ENCODE data around the gene PCARE.
"Not testable (repeated sequence)": the region's sequence is repeated elsewhere in the genome, so short reads cannot be mapped to it uniquely, and the experiment has no call there.

PCARE gene

GRCh38 chr2:29096969-29097368, 22.6 kb upstream of the PCARE start:
- no peak for DNase-seq (ENCODE audit: low read depth)

DNA sequence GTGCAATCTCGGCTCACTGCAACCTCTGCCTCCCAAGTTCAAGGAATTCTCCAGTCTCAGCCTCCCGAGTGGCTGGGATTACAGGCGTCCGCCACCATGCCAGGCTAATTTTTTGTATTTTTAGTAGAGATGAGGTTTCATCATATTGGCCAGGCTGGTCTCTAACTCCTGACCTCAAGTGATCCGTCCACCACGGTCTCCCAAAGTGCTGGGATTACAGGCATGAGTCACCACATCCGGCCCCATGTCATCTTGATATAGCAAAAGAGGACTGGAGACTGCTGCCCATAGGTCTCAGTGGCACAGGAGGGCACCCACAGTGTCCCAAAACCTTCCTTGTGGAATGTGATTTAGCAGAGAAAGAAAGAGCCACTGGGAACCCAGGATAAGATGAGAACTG, 16.0 kb upstream of the PCARE start:
- not testable (repeated sequence) for DNase-seq (ENCODE audit: low read depth)

GRCh38 chr2:29084554-29084953, 10.2 kb upstream of the PCARE start:
- DNase-seq (ENCODE audit: low read depth) = no peak

GRCh38 chr2:29082804-29083495, 8.6 kb upstream of the PCARE start:
- no peak for DNase-seq (ENCODE audit: low read depth)

- DNase-seq (ENCODE audit: low read depth) = no peak
These were observed 6.8 kb upstream of the PCARE start for GRCh38 chr2:29080886-29081743.

DNA sequence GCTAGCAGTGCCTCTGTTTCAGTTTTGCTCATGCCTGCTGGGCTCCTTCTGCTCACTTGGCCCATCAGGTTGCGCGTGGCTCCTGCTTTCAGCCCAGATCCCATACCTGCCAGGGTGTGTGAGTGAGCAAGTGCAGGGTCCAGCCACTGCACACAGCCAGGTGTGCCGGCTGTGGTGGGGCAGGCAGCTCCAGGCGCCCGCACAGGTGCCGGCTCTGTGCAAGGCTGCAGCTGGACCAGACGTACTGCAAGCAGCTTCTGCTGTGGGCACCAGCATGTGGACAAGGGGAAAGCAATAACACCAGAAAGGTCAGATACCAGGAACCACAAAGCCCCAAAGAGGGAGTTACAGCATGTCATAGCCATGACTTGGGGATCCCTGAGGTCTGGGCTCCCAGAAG, 5.6 kb upstream of the PCARE start:
- no peak for DNase-seq (ENCODE audit: low read depth)

DNA sequence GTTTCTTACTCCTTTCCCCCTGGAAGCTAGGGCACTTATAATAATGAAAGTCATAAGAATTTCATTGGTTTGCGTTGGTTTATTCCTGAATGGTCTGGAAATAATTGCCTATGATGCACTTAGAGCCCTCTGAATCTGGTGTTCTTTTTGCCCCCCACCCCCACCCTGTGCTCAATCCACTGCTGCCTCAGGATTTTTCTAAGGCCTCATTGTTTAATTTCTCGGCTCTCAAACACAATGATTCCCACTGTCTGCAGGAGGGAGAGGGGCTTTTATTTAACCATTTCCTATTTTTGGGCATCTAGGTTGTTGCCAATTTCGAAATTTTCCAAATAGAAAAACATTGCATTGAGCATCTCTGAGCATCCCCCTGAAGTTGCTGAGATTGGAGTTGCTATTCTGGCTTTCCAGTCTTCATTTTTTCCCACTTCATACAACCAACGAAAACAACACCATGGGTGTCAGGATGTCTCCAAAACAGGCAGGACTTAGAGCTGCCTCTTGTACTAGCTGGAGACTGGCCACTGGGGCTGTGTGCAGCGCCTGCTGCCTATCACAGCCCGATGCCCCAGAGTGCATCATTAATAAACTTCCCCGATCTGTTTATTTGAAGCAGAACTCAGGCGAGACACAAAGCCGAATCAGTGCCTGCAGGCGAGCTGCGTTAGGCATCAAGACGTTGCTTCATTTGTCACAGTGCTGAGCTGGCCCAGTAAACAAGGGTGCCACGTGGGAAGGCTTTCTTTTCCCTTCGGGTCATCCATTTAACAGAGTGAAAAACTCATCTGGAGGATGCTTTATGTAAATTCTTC, 1.8 kb upstream of the PCARE start:
- DNase-seq (ENCODE audit: low read depth) = no peak

DNA sequence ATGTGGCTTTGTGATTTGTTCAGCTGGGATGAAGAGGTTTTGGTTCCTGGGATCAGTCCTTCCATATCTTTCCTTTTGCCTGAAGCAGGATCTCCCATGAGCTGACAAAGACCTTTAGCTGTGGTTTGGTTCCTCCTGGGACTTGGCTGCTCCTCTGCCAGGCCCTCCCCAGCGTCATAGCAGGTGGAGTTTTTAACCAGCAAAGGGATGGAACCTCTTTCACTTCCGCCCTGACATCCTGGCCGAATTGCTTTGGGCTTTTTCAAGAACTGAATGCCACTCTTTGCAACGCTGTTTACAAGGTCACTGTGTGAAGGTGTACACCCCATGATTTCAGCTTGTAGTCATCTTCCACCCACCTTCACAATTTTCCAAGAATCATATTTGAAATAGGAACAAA, 390 bp downstream of the PCARE start:
- no peak for DNase-seq (ENCODE audit: low read depth)

DNA sequence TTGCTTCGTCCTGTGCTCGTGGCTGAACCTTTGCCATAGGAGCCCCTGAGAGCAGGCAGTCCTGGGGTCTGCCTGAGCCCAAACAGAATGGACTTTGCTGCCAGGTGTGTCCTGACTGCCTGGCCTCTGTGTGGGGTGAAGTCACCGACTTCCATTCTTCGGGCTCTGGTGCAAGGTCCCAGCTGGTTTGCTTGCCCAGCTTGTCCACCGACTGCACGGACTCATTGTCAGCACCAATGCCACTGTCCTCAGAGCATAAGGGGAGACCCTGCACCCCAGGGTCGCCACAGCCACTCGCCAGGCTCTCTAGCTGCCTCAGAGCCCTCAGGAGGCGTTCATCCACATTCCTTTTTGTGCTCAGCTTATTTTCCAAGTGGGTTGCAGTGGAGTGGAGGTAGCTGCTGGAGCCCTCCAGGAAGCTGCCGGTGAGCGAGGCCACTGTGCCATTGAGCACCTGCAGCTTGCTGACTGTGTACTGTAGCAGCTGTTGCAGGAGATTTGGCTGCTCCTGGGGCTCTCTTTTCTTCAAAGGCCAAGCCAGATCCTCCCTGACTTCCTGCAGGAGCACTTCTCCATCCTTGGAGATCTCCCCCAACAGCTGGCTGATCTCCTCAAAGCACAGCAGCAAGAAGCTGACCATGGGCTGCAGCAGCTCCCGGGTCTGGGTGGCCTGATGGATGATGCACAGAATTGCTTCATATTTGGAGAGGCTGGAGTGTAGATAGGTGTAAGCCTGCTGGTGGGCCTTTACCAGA, 1.2 kb downstream of the PCARE start:
- DNase-seq (ENCODE audit: low read depth) = no peak

- no peak for DNase-seq (ENCODE audit: low read depth)
These were observed 2.1 kb downstream of the PCARE start for GRCh38 chr2:29072251-29072650.

DNA sequence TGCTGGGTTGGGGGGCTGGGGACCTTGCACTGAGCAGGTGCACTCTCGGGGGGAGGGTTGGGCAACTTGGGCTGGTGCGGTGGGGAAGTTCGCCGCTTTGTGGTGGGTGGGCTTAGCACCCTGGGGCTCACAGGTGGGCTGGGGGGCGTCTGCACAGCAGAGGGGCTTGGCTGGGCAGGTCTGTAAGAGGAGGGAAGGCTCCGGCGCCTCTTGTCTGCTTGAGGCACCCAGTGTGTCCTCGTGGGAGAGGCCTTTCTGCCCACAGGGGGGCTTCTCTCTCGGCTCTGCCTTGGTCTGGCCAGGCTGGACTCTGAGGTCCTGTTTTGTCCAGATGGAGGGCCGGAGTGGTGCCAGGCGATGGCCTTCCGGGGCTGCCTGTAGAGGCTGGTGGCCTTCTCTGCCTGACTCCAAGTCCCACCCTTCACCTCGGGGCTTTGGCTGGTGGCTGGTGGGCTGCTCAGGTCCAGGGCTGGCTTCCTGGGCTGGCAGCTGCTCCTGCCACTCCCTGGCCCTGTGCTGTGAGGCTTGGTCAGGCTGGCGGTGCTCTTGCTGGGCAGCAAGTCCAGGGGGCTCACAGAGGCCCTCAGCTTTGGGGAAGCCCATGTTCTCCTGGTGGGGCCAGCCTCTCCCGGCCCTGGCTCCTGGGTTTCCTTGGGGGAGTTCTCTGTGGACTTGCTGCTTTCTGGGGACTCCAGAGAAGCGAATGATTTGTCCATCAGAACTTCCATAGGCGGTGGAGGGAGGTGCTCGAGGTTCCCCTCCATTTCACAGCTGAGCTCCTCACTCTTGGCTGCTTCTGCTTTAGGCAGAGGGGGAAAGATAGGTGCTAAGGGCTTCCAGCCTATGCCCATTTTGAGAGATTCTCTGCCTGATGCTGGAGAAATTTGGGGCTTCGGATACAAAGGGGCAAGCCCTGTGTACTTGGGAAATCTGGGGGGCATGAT, 3.0 kb downstream of the PCARE start:
- DNase-seq (ENCODE audit: low read depth) = no peak

DNA sequence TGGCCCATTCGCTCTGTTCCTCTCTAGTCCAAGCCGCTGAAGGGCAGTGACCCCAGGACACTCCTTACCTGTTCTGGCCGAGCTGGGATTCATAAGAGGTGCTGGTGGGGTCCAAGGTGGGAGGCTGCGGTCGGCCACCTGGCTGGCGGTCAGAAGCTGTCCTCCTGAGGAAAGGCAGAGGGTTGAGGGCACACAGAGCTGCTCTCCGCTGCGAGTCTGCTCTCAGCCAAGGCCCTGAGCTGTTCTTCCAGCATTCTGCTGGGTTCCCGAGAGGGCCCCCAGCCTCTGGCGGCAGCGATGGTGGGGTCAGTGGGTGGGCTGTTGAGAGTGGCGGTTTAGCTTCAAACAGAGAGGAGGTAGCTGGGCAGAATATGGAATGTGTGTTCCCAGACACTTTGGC, 3.8 kb downstream of the PCARE start:
- DNase-seq (ENCODE audit: low read depth) = no peak

DNA sequence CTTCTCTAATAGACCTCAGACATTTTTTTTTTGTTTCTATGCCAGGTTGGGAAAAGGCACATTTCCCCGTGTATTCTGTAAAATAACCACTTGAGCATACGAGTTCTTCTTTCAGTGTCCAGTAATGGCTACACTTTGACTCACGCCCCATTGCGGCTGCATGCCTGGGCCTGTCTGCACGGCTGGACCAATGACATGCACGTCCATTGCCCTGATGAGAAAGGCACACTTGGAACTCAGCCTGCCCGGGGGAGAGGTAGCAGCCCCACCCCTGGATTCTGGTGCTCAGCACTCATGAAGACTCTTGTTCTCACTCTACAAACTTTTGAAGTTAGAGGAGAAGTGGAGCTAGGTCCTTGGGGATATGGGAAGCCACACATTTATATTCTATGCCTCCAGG, 5.8 kb downstream of the PCARE start:
- no peak for DNase-seq (ENCODE audit: low read depth)

GRCh38 chr2:29066997-29067605, 7.2 kb downstream of the PCARE start:
- no peak for DNase-seq (ENCODE audit: low read depth)

DNA sequence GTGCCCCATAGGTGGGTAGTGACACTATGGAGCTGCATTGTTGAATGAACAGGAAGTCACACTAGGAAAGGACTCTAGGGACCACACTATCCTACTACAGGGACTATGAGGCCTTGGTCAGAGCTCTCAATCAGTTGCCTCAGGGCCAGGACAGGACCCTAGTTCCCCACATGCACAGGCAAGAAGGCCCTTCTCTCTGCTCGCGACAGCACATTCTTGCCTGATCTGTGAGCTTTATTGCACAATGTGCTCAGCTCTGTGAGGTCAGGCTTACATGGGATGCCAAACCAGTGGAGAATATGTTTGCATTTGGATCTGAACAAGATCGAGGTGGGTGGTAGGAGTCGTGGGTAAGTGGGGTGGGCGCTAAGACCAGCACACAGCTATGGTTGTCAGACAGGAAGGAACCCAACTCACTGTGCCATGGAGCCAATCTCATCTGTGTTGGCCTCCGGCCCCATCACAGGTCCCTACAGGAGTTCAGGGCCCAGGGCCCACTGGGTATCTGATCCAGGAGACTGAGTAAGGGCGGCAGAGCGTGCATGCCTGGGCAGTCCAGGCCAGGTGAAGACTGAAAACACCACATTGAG, 8.0 kb downstream of the PCARE start:
- no peak for DNase-seq (ENCODE audit: low read depth)

DNA sequence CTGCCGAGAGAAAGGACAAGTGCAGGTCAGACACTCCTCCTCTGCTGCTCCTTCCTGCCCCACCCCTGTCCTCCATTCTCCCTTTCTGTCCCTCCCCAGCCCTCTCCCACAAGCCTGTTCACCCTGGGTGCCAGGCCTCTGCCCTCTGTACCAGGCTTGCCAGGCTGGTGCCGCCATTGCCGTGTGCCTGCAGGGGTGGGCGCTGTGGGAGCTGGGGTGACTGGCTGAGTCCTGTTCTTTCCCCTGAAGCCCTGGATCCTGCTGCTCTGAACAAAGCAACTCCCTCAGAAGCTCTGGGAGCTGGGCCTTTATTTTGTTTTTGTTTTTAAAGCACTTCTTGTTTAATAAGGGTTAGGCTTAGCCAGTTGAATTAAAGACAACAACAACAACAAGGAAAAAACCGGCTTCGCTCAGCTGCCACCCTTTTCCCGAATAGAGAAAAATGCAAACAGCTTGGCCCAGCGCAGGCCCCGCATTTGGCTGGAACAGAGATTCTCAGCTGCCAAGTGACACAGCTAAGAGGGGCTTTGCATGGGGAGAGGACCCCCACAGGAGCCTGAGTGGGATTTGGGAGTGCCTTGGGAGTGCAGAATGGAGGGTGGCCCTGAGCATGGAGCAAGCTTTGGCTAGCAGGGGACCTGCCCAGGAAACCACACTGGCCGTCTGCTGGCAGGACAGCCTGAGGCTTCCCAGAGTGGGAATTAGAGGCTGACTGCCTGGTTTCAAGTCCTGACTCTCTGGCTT, 9.1 kb downstream of the PCARE start:
- no peak for DNase-seq (ENCODE audit: low read depth)

GRCh38 chr2:29064746-29065067, 9.6 kb downstream of the PCARE start:
- no peak for DNase-seq (ENCODE audit: low read depth)

DNA sequence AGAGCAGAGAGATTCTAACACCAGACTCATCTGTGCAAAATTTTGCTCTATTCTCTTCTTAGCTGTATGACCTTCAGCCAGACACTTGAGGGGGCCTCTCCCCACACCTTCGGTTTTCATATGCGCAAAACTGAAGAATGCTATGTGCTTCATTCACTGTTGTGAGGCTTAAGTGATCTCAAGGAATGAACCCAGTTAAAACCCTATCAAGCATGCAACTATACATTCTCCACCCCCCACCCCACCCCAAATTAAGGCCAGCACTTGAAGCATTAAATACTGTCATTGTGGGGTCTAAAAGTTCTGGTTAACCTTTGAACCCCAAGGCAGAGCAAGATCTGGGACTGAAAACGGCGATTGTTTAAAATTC, 10.0 kb downstream of the PCARE start:
- DNase-seq (ENCODE audit: low read depth) = no peak

- DNase-seq (ENCODE audit: low read depth) = no peak
These were observed 10.5 kb downstream of the PCARE start for GRCh38 chr2:29063646-29064345.

All from stimulated activated CD8-positive, alpha-beta memory T cell treated with anti-CD3 and anti-CD28 coated beads, Interleukin-15, amount 100 ng/mL, for 24 hours (primary cell).